Prostate gland (tissue), 2 donors: Measurements from ENCODE around the gene VPS52. TPM values are rescaled to one million over a fixed set of nuclear protein-coding genes. Genes with fewer than 3 reads are reported as not detected.
"Not testable (repeated sequence)": the region's sequence is repeated elsewhere in the genome, so short reads cannot be mapped to it uniquely, and the experiment has no call there.

ENCODE experiments used
- DNase-seq: peaks from one replicate; pipeline ENCODE4 v3.0.0-alpha.2; 2019; ENCODE audit warnings: low spot score
- H3K27ac ChIP-seq, 2 donors: fragments of 200-600 bp; sonication (generic); 2 replicates each; pipeline ENCODE4 v1.5.1; 2017 to 2019
- H3K27me3 ChIP-seq: fragments of 200-600 bp; sonication (generic); replicated peaks from 2 replicates; pipeline ENCODE4 v1.5.1; 2019; ENCODE audit not compliant: insufficient read depth
- H3K36me3 ChIP-seq, 2 donors: fragments of 200-600 bp; sonication (generic); 1 replicate in 1 of 2; 2 replicates in 1 of 2; pipeline versions ENCODE4 v1.5.1 to v1.8.1; 2017 to 2019
- H3K4me1 ChIP-seq: fragments of 200-600 bp; sonication (generic); replicated peaks from 2 replicates; pipeline ENCODE4 v1.5.1; 2019
- H3K4me3 ChIP-seq, 2 donors: fragments of 200-600 bp; sonication (generic); 2 replicates each; pipeline ENCODE4 v1.5.1; 2017 to 2019
- H3K9me3 ChIP-seq: fragments of 200-600 bp; sonication (generic); 2 replicates; pipeline ENCODE4 v1.5.1; 2017
- POLR2A ChIP-seq: fragments of 450-650 bp; IDR thresholded peaks from one replicate; pipeline ENCODE4 v1.6.1; 2016; ENCODE audit warnings: antibody characterized with exemption, mild to moderate bottlenecking
- POLR2AphosphoS5 ChIP-seq: sonication (generic); formaldehyde crosslinking; IDR thresholded peaks from one replicate; pipeline ENCODE4 v1.6.1; 2017; ENCODE audit warnings: antibody characterized with exemption
- WGBS: methylation state at CpG from one replicate; pipeline ENCODE4 v1.1.5; 2018; 5-methylcytosine and 5-hydroxymethylcytosine counted together
- intact Hi-C: fragments of 100-400 bp; cut with DNase I; formaldehyde crosslinking; loops from one replicate; pipeline ENCODE4 v1.14.2; 2022
- total RNA-seq, 2 donors: library from RNA; depleted of rRNA; stranded (reverse); fragments of >200 nt; gene quantifications; one replicate each; pipeline ENCODE4 v1.1.0, GENCODE V29; 2016
- TF ChIP-seq, protein P1 (sequence below), 4 experiments: fragments of 200-600 bp in 2 of 4; fragments of 450-650 bp in 2 of 4; sonication (generic) in 2 of 4; IDR thresholded peaks; 1 replicate in 3 of 4; 2 replicates in 1 of 4; pipeline ENCODE4 v1.5.1; 2016 to 2019; ENCODE audit warnings: antibody characterized with exemption in 4 of 4, mild to moderate bottlenecking in 2 of 4, moderate library complexity in 2 of 4

Gene VPS52
- total RNA-seq, 2 donors from 2014 or later = 42.2 to 55.0 TPM

DNA sequence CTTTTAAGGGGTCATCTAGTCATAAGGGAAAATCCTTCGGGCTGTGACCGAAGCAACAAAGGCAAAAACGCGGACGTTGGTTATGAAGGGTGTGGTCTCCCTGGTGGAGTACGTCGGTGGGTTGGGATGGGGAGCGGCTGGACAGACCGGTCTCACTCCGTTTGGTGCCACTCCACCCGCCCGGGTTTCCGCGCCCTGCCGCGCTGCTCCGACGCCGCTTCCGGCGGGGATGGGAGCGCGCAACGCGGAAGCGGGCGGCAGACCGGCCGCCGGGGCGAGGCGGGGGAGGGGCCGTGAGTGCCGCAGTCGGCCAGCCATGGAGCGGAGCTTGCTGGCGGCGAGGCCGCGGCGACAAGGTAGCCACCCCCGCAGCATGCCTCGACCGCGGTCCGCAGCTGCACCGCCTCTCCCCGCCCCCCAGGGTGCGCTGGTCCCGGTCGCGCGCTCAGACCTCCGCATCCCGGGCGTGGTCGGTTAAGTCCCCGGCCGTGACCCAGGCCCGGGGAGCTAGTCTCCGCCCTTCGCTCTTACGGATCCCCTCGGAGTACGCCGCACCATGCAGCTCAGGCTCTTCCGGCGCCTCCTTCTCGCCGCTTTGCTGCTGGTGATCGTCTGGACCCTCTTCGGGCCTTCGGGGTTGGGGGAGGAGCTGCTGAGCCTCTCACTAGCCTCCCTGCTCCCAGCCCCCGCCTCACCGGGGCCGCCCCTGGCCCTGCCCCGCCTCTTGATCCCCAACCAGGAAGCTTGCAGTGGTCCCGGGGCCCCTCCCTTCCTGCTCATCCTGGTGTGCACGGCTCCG lies 5.4 kb upstream of the VPS52 start, which contains the start of gene B3GALT4:
TSS of gene B3GALT4 (plus strand) at position 260 of the 799 bp plus-strand sequence. CDS start at position 557, 297 bp downstream.
- Histone ChIP-seq H3K27ac (peak within 1 kb of the TSS; percentile 87), H3K4me1 (peaks cover 28% of the 10 kb centered on the region), H3K4me3 (peak within 1 kb of the TSS; percentile 55 to 74), H3K9me3 (no peaks in the 10 kb centered on the region), H3K27me3 (no peaks in the 10 kb centered on the region), H3K36me3 (no peaks in the 10 kb centered on the region)
- TF ChIP-seq, protein P1, sequence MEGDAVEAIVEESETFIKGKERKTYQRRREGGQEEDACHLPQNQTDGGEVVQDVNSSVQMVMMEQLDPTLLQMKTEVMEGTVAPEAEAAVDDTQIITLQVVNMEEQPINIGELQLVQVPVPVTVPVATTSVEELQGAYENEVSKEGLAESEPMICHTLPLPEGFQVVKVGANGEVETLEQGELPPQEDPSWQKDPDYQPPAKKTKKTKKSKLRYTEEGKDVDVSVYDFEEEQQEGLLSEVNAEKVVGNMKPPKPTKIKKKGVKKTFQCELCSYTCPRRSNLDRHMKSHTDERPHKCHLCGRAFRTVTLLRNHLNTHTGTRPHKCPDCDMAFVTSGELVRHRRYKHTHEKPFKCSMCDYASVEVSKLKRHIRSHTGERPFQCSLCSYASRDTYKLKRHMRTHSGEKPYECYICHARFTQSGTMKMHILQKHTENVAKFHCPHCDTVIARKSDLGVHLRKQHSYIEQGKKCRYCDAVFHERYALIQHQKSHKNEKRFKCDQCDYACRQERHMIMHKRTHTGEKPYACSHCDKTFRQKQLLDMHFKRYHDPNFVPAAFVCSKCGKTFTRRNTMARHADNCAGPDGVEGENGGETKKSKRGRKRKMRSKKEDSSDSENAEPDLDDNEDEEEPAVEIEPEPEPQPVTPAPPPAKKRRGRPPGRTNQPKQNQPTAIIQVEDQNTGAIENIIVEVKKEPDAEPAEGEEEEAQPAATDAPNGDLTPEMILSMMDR (IDR thresholded peaks at IDR 0.05) = peak; percentile 17 to 62 (median 41)
- peak; percentile 60 for TF ChIP-seq POLR2A
- peak; percentile 43 for TF ChIP-seq POLR2AphosphoS5
- 2% methylated on average over 79 of the region's 80 CpGs for WGBS
- peak; percentile 76 for DNase-seq
- intact Hi-C loops = no loop called here

DNA sequence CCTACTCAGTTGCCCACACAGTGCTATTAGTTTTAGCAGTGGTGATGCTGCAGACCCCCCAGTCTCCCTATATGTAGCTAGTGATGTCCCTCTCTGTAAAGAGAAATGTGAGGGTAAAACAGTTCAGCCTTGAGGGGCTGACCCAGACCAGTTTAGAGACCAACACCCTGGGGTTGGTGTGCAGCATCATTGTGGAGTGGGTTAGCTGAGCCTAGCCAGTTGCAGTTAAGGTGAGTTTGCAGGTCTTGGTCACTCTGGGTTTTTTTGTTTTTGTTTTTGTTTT lies 4.8 kb upstream of the VPS52 start:
- no peak for TF ChIP-seq POLR2A
- TF ChIP-seq, protein P1 (IDR thresholded peaks at IDR 0.05) = no peak
- TF ChIP-seq POLR2AphosphoS5 = no peak
- DNase-seq = no peak
- H3K27me3 ChIP-seq = no peaks in the 10 kb centered on the region
- H3K36me3 ChIP-seq = no peaks in the 10 kb centered on the region
- H3K4me1 ChIP-seq = peaks cover 28% of the 10 kb centered on the region
- H3K27ac ChIP-seq = peak overlapping the region; percentile 87
- intact Hi-C loops = no loop called here
- H3K4me3 ChIP-seq = peak overlapping the region; percentile 55 to 74
- H3K9me3 ChIP-seq = no peaks in the 10 kb centered on the region

DNA sequence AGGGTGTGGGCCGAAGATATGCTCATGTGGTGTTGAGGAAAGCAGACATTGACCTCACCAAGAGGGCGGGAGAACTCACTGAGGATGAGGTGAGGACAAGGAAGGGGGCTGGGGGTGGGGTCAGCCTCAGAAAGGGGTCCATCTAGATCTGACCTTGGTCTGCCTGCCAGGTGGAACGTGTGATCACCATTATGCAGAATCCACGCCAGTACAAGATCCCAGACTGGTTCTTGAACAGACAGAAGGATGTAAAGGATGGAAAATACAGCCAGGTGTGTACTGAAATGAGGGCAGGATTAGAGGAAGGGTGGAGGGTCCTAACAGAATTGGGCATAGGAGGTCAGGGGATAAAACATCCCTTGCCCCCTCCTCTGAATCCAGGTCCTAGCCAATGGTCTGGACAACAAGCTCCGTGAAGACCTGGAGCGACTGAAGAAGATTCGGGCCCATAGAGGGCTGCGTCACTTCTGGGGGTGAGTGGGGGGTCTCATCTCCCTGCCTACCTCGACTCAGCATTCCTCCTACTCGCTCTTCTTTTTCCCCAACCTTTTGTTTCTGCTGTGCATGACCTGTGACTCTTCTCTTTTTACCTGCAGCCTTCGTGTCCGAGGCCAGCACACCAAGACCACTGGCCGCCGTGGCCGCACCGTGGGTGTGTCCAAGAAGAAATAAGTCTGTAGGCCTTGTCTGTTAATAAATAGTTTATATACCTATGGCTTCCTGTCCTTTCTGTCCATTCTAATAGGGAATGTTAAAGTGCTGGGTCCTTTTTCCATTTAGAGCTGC lies 4.3 kb upstream of the VPS52 start:
- H3K4me3 ChIP-seq = peak overlapping the region in 1 of 2 donors; percentile 74
- intact Hi-C loops, H3K36me3 ChIP-seq, H3K9me3 ChIP-seq, DNase-seq, H3K27me3 ChIP-seq: not testable (repeated sequence)
- peak overlapping the region; percentile 87 for H3K27ac ChIP-seq
- WGBS = 83% methylated on average over 16 of the region's 16 CpGs
- peaks cover 28% of the 10 kb centered on the region for H3K4me1 ChIP-seq

DNA sequence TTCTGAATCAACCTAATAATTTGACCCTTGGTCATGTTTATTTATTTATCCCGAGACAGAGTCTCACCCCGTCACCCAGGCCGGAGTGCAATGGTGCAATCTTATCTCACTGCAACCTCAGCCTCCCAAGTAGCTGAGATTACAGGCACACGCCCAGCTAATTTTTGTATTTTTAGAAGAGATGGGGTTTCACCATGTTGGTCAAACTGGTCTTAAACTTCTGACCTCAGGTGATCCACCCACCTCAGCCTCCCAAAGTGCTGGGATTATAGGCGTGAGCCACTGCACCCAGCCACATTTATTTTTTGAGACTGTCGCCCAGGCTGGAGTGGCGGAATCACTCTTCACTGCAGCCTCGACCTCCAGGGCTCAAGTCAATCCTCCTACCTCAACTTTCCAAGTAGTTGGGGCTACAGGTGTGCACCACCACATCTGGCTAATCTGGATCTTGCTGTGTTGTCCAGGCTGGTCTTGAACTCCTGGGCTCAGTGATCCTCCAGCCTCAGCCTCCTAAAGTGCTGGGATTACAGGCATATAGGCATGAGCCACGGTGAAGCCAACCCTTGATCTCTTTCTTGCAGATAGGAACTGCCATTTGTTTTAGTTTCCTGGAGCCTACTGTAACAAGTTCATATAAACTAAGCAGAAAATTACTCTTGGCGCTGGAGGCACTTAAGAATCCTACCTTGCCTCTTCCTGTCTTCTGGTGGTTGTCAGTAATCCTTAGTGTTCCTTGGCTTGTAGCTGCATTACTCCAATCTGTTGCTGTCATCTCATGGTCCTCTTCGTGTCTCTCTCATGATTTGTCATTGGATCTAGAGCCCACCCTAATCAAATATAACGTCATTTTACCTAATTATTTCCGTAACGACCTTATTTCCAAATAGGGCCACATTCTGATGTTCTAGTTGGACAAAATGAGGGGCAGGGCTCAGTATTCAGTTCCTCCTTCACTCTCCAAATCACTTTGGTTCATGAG lies 2.5 kb upstream of the VPS52 start:
- Histone ChIP-seq H3K27ac (no peak overlapping the region), H3K4me3 (no peak overlapping the region), H3K9me3 (no peaks in the 10 kb centered on the region), H3K4me1 (peaks cover 28% of the 10 kb centered on the region), H3K36me3 (no peaks in the 10 kb centered on the region), H3K27me3 (no peaks in the 10 kb centered on the region)
- WGBS = 76% methylated on average over 14 of the region's 14 CpGs
- no peak for DNase-seq
- intact Hi-C loops = loop anchor here (2.0 kb wide), 1 partner anchor 25 kb away; the partner anchor contains the start of gene RGL2
- TF ChIP-seq POLR2A (no peak), POLR2AphosphoS5 (no peak)
- TF ChIP-seq, protein P1 (IDR thresholded peaks at IDR 0.05) = no peak
